Esophagus (tissue), 2 donors: Measurements from ENCODE around the gene ISG20. TPM values are rescaled to one million over a fixed set of nuclear protein-coding genes. Genes with fewer than 3 reads are reported as not detected.
A peak's percentile ranks its signal among the peaks of the same experiment; 100 is the strongest.

Experiments
- H3K27ac ChIP-seq, 2 donors: one replicate each; pipeline ENCODE4 v1.5.1; 2013; ENCODE audit warnings: low read depth in 2 of 2, mild to moderate bottlenecking in 2 of 2, inconsistent platforms in 1 of 2, low read length in 1 of 2, moderate library complexity in 1 of 2
- H3K27me3 ChIP-seq, 2 donors: one replicate each; pipeline ENCODE4 v1.6.1; 2013; ENCODE audit warnings: low read length in 2 of 2, control low read depth in 1 of 2, mild to moderate bottlenecking in 1 of 2; ENCODE audit not compliant: insufficient read depth in 2 of 2, control insufficient read depth in 1 of 2
- H3K36me3 ChIP-seq, 2 donors: one replicate each; pipeline ENCODE4 v1.6.1; 2013; ENCODE audit warnings: low read length in 1 of 2; ENCODE audit not compliant: control insufficient read depth in 2 of 2, insufficient read depth in 2 of 2
- H3K4me1 ChIP-seq, 2 donors: one replicate each; pipeline ENCODE4 v1.6.1; 2013; ENCODE audit warnings: low read length in 1 of 2; ENCODE audit not compliant: control insufficient read depth in 2 of 2, insufficient read depth in 2 of 2
- H3K4me3 ChIP-seq, 2 donors: one replicate each; pipeline ENCODE4 v1.5.1; 2013; ENCODE audit warnings: low read length in 2 of 2, mild to moderate bottlenecking in 2 of 2, low read depth in 1 of 2, moderate library complexity in 1 of 2
- H3K9me3 ChIP-seq, 2 donors: one replicate each; pipeline ENCODE4 v1.6.1; 2013; ENCODE audit warnings: mild to moderate bottlenecking in 2 of 2, low read depth in 1 of 2, low read length in 1 of 2, moderate library complexity in 1 of 2; ENCODE audit not compliant: control insufficient read depth in 2 of 2, insufficient read depth in 1 of 2
- WGBS, 2 donors: extraction: QIAGEN DNeasy Blood & Tissue Kit; methylation state at CpG; one replicate each; pipeline ENCODE4 v1.1.7; 2013; 5-methylcytosine and 5-hydroxymethylcytosine counted together
- polyA plus RNA-seq, 2 donors: library from polyadenylated mRNA; stranded (reverse); fragments of 200-250 nt; gene quantifications; one replicate each; pipeline ENCODE4 v1.2.3, GENCODE V29; 2013
- donor health status: healthy with polysubstance abuse.
- donor health status: Bipolar disorder and iron deficiency.

ISG20 gene
- polyA plus RNA-seq, 2 donors: 25.1 to 30.4 TPM

- WGBS, 2 donors: 66 to 68% methylated on average over 20 of the region's 20 CpGs
- no peaks in the 10 kb centered on the region for H3K9me3 ChIP-seq
Measured at GRCh38 chr15:88695691-88696251, 57.0 kb downstream of the ISG20 start.

DNA sequence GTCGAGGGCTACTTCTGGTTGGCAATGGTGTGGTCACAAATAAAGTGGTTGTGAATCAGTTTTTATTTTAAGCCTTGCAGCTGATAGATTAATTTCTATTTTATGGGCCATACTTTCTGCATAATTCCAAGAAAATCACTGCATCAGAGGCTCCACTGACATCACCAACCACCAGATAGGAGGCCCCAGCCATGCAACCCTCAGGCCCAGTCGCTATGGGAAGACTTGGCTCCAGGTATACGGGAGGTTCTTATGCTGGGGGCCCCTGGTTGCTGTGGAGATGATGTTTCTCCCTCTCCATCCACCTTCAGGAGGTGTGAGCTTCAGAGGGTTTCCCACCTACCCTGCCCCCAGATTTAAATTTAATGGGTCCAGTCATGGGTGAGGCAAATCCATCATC lies 57.4 kb downstream of the ISG20 start:
- Histone ChIP-seq H3K36me3 (no peaks in the 10 kb centered on the region), H3K27me3 (no peaks in the 10 kb centered on the region), H3K4me1 (no peaks in the 10 kb centered on the region), H3K9me3 (no peaks in the 10 kb centered on the region), H3K27ac (no peak overlapping the region), H3K4me3 (no peak overlapping the region)
- 82 to 88% methylated on average over 3 of the region's 3 CpGs for WGBS, 2 donors

More at GRCh38 chr15:88695691-88696251, 57.0 kb downstream of the ISG20 start:
- no peak overlapping the region for H3K27ac ChIP-seq
- H3K36me3 ChIP-seq: no peaks in the 10 kb centered on the region
- H3K4me1 ChIP-seq: no peaks in the 10 kb centered on the region
- H3K4me3 ChIP-seq: no peak overlapping the region
- no peaks in the 10 kb centered on the region for H3K27me3 ChIP-seq

DNA sequence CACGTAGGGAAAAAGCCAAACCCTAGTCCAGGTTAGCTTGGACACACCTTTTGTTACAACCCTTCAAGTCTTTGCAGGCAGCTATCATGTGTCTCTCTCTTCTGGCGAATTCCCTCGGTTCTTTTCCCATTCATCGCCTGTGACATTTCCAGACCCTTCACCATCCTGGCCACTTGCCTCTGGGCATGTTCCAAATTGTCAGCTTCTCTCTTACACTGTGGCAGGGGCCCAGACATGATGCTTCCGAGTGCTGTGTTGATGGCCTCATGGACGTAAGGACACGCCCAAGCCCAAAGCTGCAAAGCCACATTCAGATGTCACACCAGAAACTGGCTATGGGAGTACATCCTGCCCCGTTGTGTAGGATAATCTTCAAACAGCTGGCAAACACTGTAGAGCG lies 58.5 kb downstream of the ISG20 start:
- no peaks in the 10 kb centered on the region for H3K36me3 ChIP-seq
- no peak overlapping the region for H3K27ac ChIP-seq
- WGBS, 2 donors: 62 to 64% methylated on average over 9 of the region's 9 CpGs
- no peaks in the 10 kb centered on the region for H3K27me3 ChIP-seq
- H3K4me1 ChIP-seq: no peaks in the 10 kb centered on the region
- no peak overlapping the region for H3K4me3 ChIP-seq
- no peaks in the 10 kb centered on the region for H3K9me3 ChIP-seq

GRCh38 chr15:88699861-88700260 lies 61.0 kb downstream of the ISG20 start:
- 84 to 85% methylated on average over 1 of the region's 1 CpG for WGBS, 2 donors
- H3K9me3 ChIP-seq: no peaks in the 10 kb centered on the region
- peaks cover 0 to 2% of the 10 kb centered on the region in 2 donors for H3K4me1 ChIP-seq
- H3K27ac ChIP-seq: no peak overlapping the region
- H3K4me3 ChIP-seq: no peak overlapping the region
- no peaks in the 10 kb centered on the region for H3K27me3 ChIP-seq
- no peaks in the 10 kb centered on the region for H3K36me3 ChIP-seq

DNA sequence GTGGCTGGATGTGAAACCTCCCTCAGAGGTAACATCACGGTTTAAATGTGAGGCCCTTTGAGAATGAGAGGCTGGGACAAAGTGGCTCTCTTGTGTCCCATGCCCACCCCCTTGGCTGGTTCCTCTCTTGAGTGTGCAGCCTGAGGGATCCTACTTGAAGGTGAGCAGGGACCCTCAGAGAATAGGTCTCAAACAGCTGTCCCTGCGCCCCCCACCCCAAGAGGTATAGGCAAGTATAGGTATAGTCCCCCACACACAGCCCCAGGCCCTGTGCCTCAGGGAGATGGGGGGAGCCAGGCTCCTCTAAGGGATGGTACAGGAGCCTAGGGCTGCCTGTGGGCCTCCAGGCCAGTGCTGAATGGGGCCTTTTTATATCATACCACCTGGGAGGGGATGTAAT lies 61.9 kb downstream of the ISG20 start:
- Histone ChIP-seq H3K9me3 (no peaks in the 10 kb centered on the region), H3K4me3 (no peak overlapping the region), H3K27ac (no peak overlapping the region), H3K4me1 (peaks cover 2% of the 10 kb centered on the region in 2 donors), H3K36me3 (no peaks in the 10 kb centered on the region), H3K27me3 (no peaks in the 10 kb centered on the region)
- 91 to 92% methylated on average over 2 of the region's 2 CpGs for WGBS, 2 donors

GRCh38 chr15:88701561-88702095 lies 62.8 kb downstream of the ISG20 start:
- no peak overlapping the region for H3K27ac ChIP-seq
- H3K9me3 ChIP-seq: no peaks in the 10 kb centered on the region
- H3K36me3 ChIP-seq: no peaks in the 10 kb centered on the region
- no peaks in the 10 kb centered on the region for H3K27me3 ChIP-seq
- H3K4me3 ChIP-seq: no peak overlapping the region
- H3K4me1 ChIP-seq: peaks cover 2% of the 10 kb centered on the region in 2 donors
- 73 to 79% methylated on average over 2 of the region's 2 CpGs for WGBS, 2 donors

DNA sequence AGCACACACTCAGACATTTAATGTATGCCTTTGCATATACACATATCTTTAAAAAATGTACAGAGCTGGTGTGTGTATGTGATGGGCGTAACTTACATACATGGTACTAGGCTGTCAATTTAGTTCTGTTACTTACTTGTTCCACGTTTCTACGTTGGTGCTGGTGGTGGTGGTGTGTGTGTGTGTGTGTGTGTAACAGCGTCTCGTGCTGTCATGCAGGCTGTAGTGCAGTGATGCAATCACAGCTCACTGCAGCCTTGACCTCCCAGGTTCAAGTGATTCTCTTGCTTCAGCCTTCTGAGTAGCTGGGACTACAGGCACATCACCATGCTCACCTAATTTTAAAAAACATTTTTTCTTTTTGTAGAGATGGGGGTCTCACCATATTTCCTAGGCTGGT lies 64.2 kb downstream of the ISG20 start:
- Histone ChIP-seq H3K27me3 (no peaks in the 10 kb centered on the region), H3K4me3 (no peak overlapping the region), H3K4me1 (peaks cover 2% of the 10 kb centered on the region in 2 donors), H3K9me3 (no peaks in the 10 kb centered on the region), H3K36me3 (no peaks in the 10 kb centered on the region), H3K27ac (no peak overlapping the region)
- 58 to 64% methylated on average over 5 of the region's 5 CpGs for WGBS, 2 donors

- Histone ChIP-seq H3K9me3 (no peaks in the 10 kb centered on the region), H3K4me1 (peaks cover 2% of the 10 kb centered on the region in 2 donors), H3K27ac (no peak overlapping the region), H3K4me3 (no peak overlapping the region), H3K27me3 (no peaks in the 10 kb centered on the region), H3K36me3 (no peaks in the 10 kb centered on the region)
- WGBS, 2 donors: 85 to 92% methylated on average over 5 of the region's 5 CpGs
Measured at GRCh38 chr15:88703533-88703932, 64.7 kb downstream of the ISG20 start.

DNA sequence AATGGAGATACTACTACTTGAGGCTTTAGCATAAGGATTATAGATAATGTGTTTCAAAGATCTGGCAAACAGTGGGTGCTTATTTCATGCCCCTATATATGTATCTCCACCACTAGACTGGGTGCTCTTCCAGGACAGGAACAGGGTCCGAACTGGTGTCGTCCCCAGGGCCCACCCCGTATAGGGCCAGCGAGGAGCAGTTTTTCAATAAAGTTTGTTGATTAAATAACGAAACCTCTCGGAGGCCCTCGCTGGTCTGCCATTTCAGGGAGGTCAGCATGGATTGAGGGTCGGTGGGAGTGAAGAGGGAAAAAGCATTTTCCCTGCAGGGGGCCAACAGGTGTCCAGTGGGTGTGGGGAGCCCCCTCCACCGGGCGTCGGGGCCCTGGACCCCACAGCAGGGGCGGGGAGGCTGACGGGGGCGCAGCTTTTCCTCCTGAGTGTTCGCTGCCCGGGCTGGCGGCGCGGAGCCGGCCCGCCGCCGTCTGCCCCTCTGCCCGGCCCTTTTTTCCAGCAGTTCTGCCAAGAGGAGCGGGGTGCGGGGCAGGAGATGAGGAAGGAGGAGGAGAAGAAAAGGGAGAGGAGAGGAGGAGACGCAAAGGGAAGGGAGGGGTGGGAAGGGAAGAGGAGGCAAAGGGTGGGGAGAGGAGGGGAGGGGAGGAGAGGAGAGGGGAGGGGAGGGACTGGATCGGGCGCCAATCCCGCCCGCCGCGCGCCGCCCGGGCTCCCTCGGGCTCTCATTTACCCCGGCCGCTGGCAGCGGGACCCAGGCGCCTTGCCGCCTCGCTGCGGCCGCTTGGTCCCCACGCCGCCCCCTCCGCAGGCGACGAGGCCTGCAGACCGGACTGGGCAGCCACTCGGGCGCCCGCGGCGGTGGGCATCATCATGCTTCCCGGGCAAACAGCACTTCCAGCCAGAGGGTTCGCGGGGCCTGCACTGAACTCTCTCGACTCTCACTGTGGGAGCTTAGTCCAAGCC lies 66.3 kb downstream of the ISG20 start:
- no peak overlapping the region for H3K27ac ChIP-seq
- no peaks in the 10 kb centered on the region for H3K36me3 ChIP-seq
- no peaks in the 10 kb centered on the region for H3K27me3 ChIP-seq
- H3K4me3 ChIP-seq: peak overlapping the region; percentile 39 to 42
- 5 to 6% methylated on average over 43 to 60 of the region's 60 CpGs for WGBS, 2 donors
- no peaks in the 10 kb centered on the region for H3K9me3 ChIP-seq
- H3K4me1 ChIP-seq: peaks cover 2% of the 10 kb centered on the region in 2 donors
